Kidney (tissue), 14 donors: ENCODE measurements around the gene RYK. TPM values are rescaled to one million over a fixed set of nuclear protein-coding genes. Genes with fewer than 3 reads are reported as not detected.
"Not testable (repeated sequence)": the region's sequence is repeated elsewhere in the genome, so short reads cannot be mapped to it uniquely, and the experiment has no call there.

Experiments
- DNase-seq, 5 donors: peaks; one replicate each; pipeline ENCODE4 v3.0.0-alpha.2; 2013 to 2020
- FAIRE-seq: peaks from 2 replicates; lab custom pipeline; 2012; peaks lifted over from hg19 to GRCh38; lab: Jason Lieb, UNC
- H3K27ac ChIP-seq, 2 donors: one replicate each; pipeline ENCODE4 v1.7.0; 2013; ENCODE audit warnings: low read depth in 2 of 2, low read length in 2 of 2, inconsistent platforms in 1 of 2
- H3K27me3 ChIP-seq: one replicate; pipeline ENCODE4 v1.7.1; 2013; ENCODE audit warnings: low read length, inconsistent platforms; ENCODE audit not compliant: control insufficient read depth, insufficient read depth
- H3K36me3 ChIP-seq, 3 donors: one replicate each; pipeline versions ENCODE4 v1.7.0 to v1.7.1; 2013; ENCODE audit warnings: low read length in 3 of 3, control low read depth in 1 of 3, inconsistent platforms in 1 of 3; ENCODE audit not compliant: insufficient read depth in 3 of 3, control insufficient read depth in 2 of 3
- H3K4me1 ChIP-seq, 3 donors: one replicate each; pipeline versions ENCODE4 v1.7.0 to v1.7.1; 2013; ENCODE audit warnings: low read length in 3 of 3, inconsistent platforms in 1 of 3, low read depth in 1 of 3; ENCODE audit not compliant: control insufficient read depth in 2 of 3, insufficient read depth in 2 of 3
- H3K4me3 ChIP-seq, 3 donors: one replicate each; pipeline versions ENCODE4 v1.7.0 to v1.8.1; 2013; ENCODE audit warnings: low read length in 3 of 3, control low read depth in 1 of 3, inconsistent platforms in 1 of 3
- H3K9ac ChIP-seq, 3 donors: one replicate each; pipeline versions ENCODE4 v1.7.0 to v1.7.1; 2013; ENCODE audit warnings: low read length in 3 of 3, control low read depth in 1 of 3, inconsistent platforms in 1 of 3
- H3K9me3 ChIP-seq, 3 donors: one replicate each; pipeline versions ENCODE4 v1.7.0 to v1.7.1; 2013; ENCODE audit warnings: low read length in 3 of 3, control low read depth in 1 of 3, inconsistent platforms in 1 of 3; ENCODE audit not compliant: control insufficient read depth in 2 of 3, insufficient read depth in 1 of 3
- CTCF ChIP-seq: IDR thresholded peaks from 3 replicates; pipeline ENCODE4 v1.5.1; 2012; ENCODE audit warnings: mild to moderate bottlenecking, moderate library complexity, borderline replicate concordance; ENCODE audit not compliant: insufficient read depth; ENCODE audit errors: extremely low read depth
- intact Hi-C: fragments of 100-400 bp; cut with DNase I; formaldehyde crosslinking; loops from one replicate; pipeline ENCODE4 v1.11.1; 2022
- polyA plus RNA-seq: library from polyadenylated mRNA; stranded (reverse); fragments of 350-450 nt; fragmentation: Illumina TruSeq; extraction: RNeasy Lipid Tissue Mini Kit (QIAGEN cat#74804); gene quantifications from one replicate; pipeline ENCODE4 v1.2.3, GENCODE V29; 2014; ENCODE audit warnings: low read depth, low replicate concordance; ENCODE audit not compliant: insufficient read depth
- total RNA-seq: library from RNA; stranded (reverse); fragmentation: NEBNext Ultra II Directional; extraction: Animal tissue kit (Norgen Biotek cat#: 25700); gene quantifications from one replicate; pipeline ENCODE4 v1.2.1, GENCODE V29; 2021
- donor health status: control.
- donor health status: control.
- donor health status: control.
- donor health status: control.
- donor health status: control.
- donor health status: DM: yes; HTN: yes; CAD: no.
- donor health status: Normal renal cell carcinoma (clear cell type).

RYK gene
- total and polyA plus RNA-seq, 2 donors from 2014 or later: 32.2 to 50.9 TPM

GRCh38 chr3:134279466-134279865, 28.8 kb upstream of the RYK start:
- no peak overlapping the region for H3K9ac ChIP-seq
- no peak for TF ChIP-seq CTCF
- no peaks in the 10 kb centered on the region for H3K36me3 ChIP-seq
- FAIRE-seq: no peak
- DNase-seq: peak in 2 of 5 donors; percentile 44 to 60
- intact Hi-C loops: no loop called here
- H3K27me3 ChIP-seq: no peaks in the 10 kb centered on the region
- H3K27ac ChIP-seq: no peak overlapping the region
- H3K4me1 ChIP-seq: no peaks in the 10 kb centered on the region
- no peaks in the 10 kb centered on the region for H3K9me3 ChIP-seq
- H3K4me3 ChIP-seq: no peak overlapping the region

- Histone ChIP-seq H3K27ac (no peak overlapping the region), H3K9me3 (no peaks in the 10 kb centered on the region), H3K9ac (no peak overlapping the region), H3K36me3 (no peaks in the 10 kb centered on the region), H3K4me3 (no peak overlapping the region), H3K27me3 (no peaks in the 10 kb centered on the region), H3K4me1 (no peaks in the 10 kb centered on the region)
- DNase-seq (peak in 2 of 5 donors; percentile 36 to 62), FAIRE-seq (no peak)
- intact Hi-C loops: no loop called here
- no peak for TF ChIP-seq CTCF
These were observed 26.5 kb upstream of the RYK start for GRCh38 chr3:134277066-134277660.

GRCh38 chr3:134276086-134276485, 25.4 kb upstream of the RYK start:
- no peaks in the 10 kb centered on the region for H3K27me3 ChIP-seq
- FAIRE-seq (no peak), DNase-seq (no peak)
- intact Hi-C loops: no loop called here
- H3K4me1 ChIP-seq: no peaks in the 10 kb centered on the region
- H3K9me3 ChIP-seq: no peaks in the 10 kb centered on the region
- TF ChIP-seq CTCF: no peak
- H3K36me3 ChIP-seq: no peaks in the 10 kb centered on the region
- no peak overlapping the region for H3K27ac ChIP-seq
- H3K9ac ChIP-seq: no peak overlapping the region
- no peak overlapping the region for H3K4me3 ChIP-seq

GRCh38 chr3:134275110-134275509, 24.5 kb upstream of the RYK start:
- H3K4me1 ChIP-seq, H3K36me3 ChIP-seq, H3K9me3 ChIP-seq, intact Hi-C loops, DNase-seq, H3K27me3 ChIP-seq, H3K27ac ChIP-seq, FAIRE-seq, H3K9ac ChIP-seq, H3K4me3 ChIP-seq: not testable (repeated sequence)
